ENCODE data around the gene APAF1.
A peak's percentile ranks its signal among the peaks of the same experiment; 100 is the strongest.

APAF1 gene

DNA sequence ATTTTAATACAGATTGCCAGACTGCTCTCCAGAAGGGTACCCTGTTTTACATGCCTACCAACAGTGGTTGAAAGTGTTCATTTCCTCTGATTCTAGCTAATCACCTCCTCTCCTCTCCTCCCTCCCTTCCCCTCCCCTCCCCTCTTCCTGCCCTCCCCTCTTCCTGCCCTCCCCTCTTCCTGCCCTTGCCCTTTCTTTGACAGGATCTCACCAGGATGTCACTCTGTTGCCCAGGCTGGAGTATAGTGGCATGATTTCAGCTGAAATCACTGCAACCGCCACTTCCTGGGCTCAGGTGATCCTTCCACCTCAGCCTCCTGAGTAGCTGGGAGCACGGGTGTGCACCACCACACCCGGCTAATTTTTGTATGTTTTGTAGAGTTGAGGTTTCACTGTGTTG lies 24.7 kb downstream of the APAF1 start:
- DNase-seq: no peak

DNA sequence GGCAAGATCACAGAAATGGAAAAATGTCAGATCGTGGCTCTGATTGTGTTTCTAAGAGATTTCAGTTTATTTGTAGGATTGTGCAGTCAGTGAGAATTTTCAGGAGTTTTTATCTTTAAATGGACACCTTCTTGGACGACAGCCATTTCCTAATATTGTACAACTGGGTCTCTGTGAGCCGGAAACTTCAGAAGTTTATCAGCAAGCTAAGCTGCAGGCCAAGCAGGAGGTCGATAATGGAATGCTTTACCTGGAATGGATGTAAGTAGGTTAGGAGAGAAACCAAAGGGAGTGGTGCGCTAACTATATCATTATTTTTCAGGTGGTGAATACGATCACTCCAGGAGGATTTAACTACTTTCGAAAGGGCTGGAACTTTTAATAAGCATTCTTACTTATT lies 26.4 kb downstream of the APAF1 start:
- no peak for DNase-seq

DNA sequence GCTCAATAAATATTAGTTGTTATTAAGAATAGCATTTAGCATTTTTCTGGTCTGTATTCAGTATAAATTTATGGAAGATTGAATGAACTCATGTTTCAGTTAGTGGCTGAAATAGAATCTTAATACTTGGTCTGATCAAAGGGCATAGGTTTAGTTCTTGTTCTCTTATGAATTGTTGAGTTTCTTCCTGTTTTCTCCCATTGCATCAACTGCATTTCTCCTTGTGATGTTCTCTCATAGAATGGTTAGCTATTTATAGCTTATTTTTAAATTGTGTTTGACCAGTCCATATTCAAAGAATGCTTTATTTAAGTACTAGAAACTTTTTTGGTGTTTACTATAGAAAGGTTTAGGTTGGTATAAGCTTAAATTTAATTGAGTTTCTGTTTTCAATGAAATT lies 29.8 kb downstream of the APAF1 start:
- DNase-seq: no peak

DNA sequence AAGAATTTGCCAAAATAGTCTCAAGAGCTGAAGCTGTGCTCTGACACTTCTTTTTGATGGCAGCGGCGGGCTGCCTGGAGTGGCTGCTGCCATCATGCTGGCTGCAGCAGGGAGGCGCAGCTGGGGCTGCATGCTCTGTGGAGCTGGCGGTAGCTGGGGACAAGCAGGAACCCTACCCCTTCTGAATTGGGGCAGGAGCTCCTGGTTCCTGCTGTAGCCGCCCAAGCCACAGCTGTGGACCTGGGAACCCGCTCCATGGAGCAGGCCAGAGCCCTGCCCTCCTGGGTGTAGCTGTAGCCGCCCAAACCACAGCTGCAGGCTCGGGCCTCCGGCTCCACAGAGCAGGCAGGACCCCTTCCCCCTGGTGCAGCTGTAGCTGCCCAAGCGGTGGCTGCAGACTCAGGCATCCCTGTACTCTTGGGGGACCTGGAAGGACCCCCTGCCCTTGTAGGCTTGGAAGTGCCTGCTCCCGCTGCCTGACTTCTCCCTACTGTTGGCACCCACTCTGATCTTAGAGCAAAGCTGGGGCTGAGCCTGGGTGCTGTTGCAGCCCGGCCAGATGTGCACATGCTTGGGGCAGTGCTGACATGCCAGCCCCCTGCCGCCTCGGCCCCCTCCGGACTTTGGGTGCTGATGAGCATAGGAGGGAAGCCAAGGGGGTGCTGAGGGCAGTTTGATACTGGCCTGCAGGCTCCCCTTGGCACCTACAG lies 33.3 kb downstream of the APAF1 start:
- no peak for DNase-seq

DNA sequence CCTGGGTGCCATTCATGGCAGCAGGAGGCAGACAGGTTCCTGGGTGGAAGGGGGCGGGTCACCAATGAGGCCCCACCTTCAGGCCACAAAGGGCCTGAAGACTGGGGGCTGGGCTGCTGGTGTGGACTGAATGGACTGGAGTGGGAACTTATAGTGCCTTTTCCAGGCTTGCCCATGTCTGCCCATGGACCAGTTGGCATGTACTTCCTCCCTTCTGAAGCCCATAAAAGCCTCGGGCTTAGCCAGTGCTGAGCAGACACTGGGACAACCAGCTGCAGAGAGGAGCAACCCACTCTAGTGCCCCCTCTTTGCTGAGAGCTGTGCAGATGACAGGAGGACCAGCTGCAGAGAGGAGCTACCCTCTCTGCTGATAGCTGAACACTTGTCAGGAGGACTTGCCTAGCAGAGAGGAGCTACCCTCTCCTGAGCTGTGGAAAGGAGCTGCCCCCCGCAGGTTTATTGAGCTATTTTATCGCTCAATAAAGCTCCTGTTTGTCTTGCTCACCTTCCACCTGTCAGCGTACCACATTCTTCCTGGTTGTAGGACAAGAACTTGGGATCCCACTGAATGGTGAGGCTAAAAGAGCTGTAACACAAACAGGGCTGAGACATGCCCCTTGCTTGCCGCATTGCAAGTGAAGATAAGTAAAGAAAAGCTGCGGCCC lies 34.0 kb downstream of the APAF1 start:
- DNase-seq: no peak

DNA sequence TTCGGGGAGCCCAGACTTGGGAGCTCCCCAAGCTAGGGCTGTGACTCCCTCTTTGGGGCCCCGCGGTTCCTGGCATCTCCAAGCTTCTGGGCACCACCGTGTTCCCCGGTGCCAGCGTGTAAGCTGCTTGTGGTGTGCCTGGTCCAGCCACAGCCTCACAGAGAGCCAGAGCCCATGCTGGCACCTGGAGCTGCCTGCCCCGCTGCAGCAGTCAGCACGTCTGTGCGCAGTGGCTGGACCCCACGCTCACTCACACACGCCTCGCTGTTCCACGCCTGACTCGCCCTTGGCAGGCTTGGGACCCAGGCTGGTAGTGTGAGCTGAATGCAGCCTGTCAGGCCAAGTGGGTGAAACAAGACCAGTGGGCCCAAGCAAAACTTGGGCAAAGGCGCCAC lies 34.5 kb downstream of the APAF1 start:
- no peak for DNase-seq

DNA sequence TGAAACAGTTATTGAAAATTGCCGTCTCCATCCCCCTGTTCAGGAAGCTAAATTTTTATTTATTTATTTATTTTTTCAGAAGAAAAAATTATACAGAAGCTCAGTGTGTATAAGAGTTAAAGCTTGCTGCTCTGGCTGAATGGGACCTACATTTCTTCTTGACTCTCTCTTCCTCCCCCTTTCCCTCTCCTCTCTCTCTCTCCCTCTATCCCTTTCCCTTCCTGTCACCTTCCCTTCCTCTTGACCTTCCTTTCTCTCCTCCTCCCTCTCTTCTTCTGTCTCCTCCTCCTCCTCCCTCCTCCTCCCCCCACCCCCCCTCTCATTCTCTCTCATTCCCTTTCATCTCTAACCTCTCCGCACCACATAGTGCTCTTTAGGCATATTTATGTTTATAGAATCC lies 39.1 kb downstream of the APAF1 start:
- no peak for DNase-seq

DNA sequence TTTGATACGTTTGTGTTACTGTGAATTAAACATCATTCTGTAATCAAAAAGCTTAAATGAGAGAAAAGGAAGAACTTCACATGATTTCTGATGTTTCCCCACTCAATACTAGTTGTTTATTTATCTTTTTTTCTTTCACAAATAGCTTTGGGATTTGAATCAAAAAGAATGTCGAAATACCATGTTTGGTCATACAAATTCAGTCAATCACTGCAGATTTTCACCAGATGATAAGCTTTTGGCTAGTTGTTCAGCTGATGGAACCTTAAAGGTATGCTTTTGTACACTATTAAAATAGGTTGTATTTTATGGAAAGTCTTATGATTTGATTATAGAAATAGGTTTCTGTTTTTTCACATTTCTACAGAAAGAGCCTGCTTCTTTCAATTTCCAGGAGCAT lies 41.5 kb downstream of the APAF1 start:
- no peak for DNase-seq

DNA sequence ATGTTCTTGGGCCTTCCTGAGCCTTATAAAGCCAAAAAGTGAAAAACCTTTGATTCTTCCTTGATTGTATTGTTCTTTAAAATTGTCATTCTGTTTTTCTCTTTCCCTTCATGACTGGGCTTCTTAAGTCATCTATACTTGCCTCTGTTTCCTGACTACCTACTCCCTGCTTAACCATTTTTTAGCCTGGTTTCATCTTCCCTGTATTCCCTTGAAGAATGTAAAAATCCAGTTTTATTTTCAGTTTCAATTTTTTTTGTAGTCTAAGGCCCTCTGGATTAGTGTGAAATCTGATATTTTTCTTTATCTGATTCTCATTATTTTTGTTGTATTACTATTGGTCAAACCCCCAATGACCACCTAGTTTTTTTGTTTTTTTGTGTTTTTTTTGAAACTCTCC lies 46.3 kb downstream of the APAF1 start:
- DNase-seq: no peak

DNA sequence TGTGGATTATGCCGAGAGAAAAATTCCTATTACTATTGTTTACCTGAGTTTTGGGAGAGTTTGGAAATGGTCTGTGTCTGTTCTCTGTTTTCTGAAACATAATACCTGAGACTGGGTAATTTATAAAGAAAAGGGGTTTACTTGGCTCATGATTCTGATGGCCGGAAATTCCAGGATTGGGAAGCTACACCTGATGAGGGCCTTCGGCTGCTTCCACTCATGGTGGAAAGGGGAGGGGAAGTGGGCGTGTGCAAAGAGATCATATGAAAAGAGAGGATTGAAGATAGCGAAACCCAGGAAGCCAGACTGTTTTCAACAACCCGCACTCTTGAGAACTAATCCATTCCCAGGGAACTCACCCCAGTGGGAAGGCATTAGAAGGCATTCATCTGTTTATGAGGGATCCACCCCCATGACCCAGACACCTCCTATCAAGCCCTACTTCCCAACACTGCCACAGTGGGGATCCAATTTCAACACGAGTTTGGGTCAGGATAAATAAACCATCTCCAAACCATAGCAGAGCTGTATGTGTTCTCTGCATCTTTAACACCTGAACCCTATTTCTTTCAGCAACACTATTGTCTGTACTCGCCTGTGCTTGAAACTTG lies 51.1 kb downstream of the APAF1 start:
- DNase-seq: no peak

DNA sequence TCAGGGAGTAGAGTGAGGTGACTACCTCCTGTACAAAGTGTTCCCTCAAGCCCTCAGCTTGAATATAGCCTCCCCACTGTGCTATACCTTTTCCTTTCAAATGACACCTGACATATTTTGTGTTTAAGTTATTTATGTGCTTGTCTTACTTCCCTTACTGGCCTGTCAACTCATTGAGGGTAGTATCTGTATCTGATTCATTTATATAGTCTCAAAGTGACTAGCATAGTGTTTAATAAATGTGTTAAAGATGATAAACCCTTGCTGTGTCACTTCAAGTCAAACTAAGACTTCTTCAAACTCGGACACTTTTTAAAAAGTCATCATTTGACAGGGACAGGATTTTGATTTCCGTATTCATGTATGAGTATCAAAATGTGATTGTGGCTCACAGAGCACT lies 52.1 kb downstream of the APAF1 start:
- no peak for DNase-seq

DNA sequence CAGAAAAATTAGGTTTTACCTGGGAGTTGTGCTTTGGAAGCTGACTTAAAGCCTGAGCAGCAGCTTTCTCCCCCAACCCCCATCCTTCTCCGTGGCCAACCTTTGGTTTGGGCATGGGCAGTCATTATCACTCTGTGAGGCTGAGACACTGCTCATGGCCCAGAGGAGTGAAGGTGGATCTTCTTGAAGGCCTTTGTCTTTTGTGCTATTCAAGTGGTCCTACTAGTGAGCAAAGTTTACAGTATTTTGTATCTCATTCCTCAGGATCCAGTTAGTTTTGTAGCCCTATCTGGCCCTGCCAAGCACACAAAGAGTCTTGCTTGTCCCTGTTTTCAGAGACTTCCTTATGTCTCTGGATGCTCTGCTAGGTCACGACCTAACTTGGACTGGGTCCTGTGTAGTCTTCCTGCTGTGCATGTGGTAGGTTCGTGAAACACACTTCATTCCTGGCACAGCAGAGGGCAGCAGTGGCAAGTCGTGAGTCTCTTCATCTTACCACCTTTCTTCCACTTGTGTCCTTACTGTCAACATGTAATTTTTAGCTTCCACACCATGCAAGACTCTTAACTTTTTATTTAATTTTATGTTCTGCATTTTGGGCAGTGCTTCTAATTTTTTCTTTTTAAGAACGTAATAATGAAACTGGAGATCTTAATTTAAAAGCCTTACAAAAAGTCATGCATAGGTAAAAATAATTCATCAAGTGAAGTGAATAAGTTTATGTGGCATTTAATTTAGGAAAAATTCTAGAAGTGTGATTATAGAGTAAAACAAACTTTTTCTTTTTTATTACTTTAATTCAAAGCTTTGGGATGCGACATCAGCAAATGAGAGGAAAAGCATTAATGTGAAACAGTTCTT lies 53.7 kb downstream of the APAF1 start:
- DNase-seq: peak; percentile 21

DNA sequence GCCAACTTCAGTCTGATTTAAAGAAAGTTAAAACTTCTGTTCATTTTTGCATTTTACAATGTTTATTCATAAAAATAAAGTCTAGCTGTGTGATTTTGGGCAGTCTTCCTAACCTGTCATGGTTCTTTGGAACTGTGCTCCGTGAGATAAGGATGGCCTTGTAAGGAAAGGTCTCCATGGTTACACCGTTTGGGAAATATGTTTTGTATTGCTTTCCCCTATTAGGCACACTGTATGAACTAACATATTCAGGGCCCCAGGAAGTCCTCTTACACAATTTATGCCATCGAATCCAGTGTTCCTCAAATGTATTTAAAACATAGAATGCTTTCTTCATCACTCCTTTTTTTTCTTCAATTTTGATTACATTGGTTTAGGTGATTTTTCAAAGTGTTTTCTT lies 54.5 kb downstream of the APAF1 start:
- DNase-seq: no peak

DNA sequence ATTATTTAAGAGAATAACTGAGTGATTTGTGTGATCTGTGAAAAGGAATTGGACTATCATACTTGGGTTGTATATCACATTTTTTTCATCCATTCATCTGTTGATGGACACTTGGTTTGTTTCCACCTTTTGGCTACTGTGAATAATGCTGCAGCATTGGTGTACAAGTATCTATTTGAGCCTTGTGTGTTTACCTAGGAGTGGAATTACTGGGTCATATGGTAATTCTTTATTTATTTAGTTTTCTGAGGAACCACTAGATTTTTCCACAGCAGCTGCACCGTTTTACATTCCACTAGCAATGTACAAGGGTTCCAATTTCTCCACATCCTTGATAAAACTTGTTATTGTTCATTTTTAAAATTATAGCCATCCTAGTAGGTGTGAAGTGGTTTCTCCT lies 56.1 kb downstream of the APAF1 start:
- no peak for DNase-seq

DNA sequence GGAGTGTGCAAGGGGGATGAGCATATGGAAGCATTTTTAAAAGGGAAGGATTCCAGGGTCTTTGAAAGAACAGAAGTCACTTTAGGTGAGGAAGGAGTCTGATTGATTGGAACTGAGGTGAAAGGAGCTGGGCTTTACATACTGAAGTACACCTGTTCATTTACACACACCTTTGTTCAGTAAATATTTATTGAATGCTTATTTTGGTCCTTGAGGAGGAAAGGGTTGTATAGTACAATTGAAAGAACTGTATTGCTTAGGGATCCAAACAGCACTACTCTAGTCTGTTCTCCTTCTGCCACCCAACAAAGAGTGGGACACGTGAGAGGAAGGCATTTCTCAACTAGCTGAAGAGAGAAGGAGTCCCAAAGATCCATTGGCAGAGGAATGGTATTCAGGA lies 63.9 kb downstream of the APAF1 start:
- DNase-seq: no peak

DNA sequence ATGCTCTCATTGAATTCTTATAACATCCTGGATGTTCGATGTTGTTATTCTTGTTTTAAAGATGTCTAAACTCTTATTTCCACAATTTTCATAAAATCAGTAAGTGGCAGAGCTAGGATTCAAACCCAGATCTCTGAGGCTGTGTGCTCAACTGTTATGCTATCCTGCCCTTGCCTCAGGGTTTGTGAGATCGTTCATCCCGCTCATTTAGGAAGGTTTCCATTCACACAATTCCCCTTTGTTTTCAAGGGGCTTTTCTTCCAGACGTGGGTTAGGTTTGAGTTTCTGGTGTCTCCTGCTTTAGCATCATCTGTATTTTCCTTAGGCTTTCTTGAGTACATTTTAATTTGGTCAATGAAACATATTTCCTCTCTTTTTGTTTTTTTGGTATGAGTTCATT lies 69.3 kb downstream of the APAF1 start:
- DNase-seq: no peak

DNA sequence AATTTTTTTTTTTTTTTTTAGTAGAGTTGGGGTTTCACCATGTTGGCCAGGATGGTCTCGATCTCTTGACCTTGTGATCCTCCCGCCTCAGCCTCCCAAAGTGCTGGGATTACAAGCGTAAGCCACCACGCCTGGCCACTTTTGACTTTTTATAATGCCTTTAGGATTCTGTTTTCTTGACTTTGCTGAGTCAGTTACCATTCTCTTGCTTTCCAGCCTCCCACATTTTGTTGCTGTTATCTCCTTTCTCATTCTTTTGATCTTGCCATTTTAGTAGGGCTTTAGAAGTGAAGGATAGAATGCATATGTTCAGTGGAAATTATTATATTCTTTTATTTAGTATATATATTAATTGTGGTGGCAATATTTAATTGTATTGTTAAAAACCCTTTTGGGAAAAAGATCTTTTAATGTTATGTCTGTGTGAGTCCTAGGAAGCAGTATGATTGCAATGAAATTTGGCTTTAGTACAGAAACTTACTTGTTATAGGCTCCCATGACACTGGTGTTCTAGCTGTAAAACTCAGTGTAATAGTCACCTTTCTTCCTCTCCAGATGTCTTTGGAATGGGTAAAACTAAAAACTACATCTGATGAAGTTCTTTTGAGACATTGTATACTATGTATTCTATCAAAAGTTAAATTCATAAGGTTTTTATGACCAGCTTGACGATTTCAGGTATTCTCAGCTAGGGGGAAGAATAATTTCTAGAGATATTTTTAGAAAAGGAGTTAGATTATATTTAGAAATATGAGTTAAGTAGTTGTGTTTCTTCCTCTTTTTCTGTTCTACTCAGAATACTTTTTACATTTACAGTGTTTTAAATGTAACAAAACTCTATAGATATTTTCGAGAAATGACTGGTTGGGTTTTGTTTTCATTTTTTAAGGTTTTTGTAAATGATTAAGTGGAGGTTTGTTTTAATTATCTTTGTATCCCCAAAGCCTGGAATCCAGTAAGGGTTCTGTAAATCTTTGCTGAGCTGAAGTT lies 74.7 kb downstream of the APAF1 start:
- no peak for DNase-seq

DNA sequence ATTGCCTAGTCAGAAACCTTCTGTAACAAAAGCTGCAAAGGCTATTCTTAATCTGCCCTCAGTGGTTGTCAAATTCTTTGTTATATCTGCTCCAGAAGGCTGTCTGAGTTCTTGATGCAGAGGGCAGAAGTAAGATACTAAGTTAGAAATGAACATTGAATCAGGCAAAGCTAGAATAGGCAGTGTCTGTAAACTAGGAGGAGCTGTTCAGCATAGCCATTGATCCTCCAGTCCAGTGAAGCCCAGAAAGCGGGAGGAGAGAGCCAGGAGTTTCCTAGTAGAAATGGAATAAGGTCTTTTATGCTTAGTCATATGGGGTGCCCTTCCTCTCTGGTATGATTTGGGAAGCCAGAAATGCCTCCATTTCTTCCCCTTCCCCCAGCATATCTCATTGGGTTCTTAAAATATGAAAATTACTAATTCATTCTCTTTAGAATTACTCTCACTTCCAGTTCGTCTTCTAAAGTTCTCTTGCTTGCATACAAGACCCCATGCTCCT lies 76.2 kb downstream of the APAF1 start:
- no peak for DNase-seq

DNA sequence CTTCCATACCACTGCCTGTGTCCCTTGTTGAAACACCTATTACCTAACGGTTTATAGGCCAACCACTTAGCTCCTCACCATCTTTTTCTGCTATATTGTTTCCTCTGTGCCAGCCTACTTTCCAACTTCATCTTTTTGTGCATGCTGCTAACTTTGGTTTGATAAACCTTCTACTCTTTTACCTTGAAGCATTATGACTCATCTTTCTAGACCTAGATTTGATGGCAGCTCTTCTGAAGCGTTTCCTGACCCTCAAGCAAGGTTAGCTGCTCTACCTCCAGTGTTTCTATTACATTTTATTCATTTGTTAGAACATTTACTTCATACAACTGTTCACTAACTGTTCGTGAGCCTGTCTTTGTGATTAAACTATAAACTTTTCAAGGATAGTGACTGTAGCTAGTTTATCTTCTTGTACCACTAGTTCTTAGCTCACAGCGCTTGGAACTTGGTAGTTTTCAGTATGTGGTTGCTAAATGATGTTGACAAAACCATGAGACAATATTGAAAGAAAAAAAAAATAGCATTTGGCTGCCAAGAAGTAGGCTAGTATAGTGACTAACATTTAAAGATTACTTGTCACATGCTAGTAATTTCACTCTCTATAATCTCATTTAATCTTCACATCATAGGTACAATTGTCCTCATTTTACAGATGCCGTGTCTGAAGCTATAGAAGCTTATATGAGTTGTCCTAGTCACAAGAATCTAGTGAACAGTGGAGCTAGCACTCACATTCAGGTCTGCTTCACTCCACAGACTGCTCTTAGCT lies 79.5 kb downstream of the APAF1 start:
- DNase-seq: no peak

DNA sequence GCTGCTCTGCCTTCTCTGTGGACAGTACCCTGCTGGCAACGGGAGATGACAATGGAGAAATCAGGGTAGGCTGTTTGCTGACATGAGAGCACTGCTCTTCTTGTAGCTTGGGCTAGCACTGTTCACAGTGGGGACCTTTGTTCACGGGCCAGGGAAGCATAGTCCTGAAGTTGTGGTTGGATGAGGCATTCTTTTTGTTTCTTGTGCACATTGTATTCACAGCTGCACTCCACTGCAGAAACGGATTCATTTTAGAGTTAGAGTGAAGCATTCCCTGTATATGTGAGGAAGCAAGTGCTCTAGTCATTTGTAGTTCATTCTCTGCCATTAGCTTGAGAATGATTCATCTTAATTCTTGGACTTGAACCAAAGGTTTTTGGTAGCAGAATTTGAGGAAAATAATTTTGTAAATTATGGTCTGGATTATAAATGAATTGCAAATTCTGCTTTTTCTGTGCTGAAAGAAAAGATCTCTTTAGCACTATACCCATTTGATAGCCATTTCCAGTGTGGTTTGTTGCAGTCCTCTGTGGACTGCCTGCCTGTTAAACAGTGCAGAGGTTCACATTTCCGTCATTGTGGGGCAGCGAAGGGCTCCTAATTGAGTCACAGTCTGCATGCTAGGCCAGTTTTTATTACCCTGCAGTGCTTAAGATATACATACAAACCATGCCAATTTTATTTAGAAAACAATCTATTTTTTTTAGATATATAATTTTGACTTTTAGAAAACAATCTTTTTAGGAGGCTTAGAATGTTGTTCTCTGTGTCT lies 80.6 kb downstream of the APAF1 start:
- DNase-seq: peak; percentile 62

DNA sequence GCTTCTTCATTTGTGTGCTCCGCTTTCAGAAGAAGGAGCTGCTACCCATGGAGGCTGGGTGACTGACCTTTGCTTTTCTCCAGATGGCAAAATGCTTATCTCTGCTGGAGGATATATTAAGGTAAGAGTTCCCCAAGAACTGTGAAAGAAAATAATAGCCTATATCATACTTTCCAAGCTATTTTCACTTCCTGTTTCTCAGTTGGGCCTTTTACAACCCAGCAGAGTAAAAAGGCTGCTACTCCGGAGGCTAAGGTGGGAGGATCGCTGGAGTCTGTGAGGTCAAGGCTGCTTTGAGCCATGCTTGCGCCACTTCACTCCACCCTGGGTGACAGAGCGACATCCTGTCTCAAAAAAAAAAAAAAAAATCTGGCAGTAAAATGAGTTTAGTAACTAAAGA lies 82.1 kb downstream of the APAF1 start:
- no peak for DNase-seq
